Smooth muscle cell (in vitro differentiated cells): ENCODE data around the gene CD27. TPM values are rescaled to one million over a fixed set of nuclear protein-coding genes. Genes with fewer than 3 reads are reported as not detected.

ENCODE experiments used
- DNase-seq: peaks from one replicate; lab custom pipeline; 2025; ENCODE audit not compliant: unreplicated experiment; lab: John Stamatoyannopoulos, UW
- H2AFZ ChIP-seq: fragments of 200-600 bp; sonication (generic); 2 replicates; pipeline ENCODE4 v1.6.0; 2016; ENCODE audit warnings: antibody characterized with exemption, low read depth, mild to moderate bottlenecking
- H3F3A ChIP-seq: fragments of 200-600 bp; sonication (generic); 2 replicates; pipeline ENCODE4 v1.6.0; 2017; ENCODE audit warnings: antibody characterized with exemption, low read depth
- H3K27ac ChIP-seq: fragments of 200-600 bp; sonication (generic); 2 replicates; pipeline ENCODE4 v1.5.1; 2016; ENCODE audit warnings: low read depth, mild to moderate bottlenecking
- H3K27me3 ChIP-seq: fragments of 200-600 bp; sonication (generic); 2 replicates; pipeline ENCODE4 v1.6.1; 2016; ENCODE audit warnings: low read depth, mild to moderate bottlenecking
- H3K36me3 ChIP-seq: fragments of 200-600 bp; sonication (generic); 2 replicates; pipeline ENCODE4 v1.5.1; 2016; ENCODE audit warnings: low read depth
- H3K4me1 ChIP-seq: fragments of 200-600 bp; sonication (generic); 2 replicates; pipeline ENCODE4 v1.5.1; 2016; ENCODE audit warnings: low read depth
- H3K4me2 ChIP-seq: fragments of 200-600 bp; sonication (generic); 2 replicates; pipeline ENCODE4 v1.6.0; 2016; ENCODE audit warnings: mild to moderate bottlenecking
- H3K4me3 ChIP-seq: fragments of 200-600 bp; sonication (generic); 2 replicates; pipeline ENCODE4 v1.5.1; 2016; ENCODE audit warnings: mild to moderate bottlenecking
- H3K79me2 ChIP-seq: fragments of 200-600 bp; sonication (generic); 2 replicates; pipeline ENCODE4 v1.6.0; 2016; ENCODE audit warnings: low read depth, mild to moderate bottlenecking
- H3K9ac ChIP-seq: fragments of 200-600 bp; sonication (generic); 2 replicates; pipeline ENCODE4 v1.6.0; 2016; ENCODE audit warnings: low read depth
- H3K9me3 ChIP-seq: fragments of 200-600 bp; sonication (generic); replicated peaks from 2 replicates; pipeline ENCODE4 v1.5.1; 2016; ENCODE audit warnings: low read depth
- H4K20me1 ChIP-seq: fragments of 200-600 bp; sonication (generic); 2 replicates; pipeline ENCODE4 v1.6.0; 2016; ENCODE audit warnings: low read depth
- WGBS: methylation state at CpG from one replicate; pipeline ENCODE4 v1.1.7; 2016; ENCODE audit warnings: low lambda C conversion rate; 5-methylcytosine and 5-hydroxymethylcytosine counted together
- polyA plus RNA-seq: library from polyadenylated mRNA; unstranded; fragments of >200 nt; fragmentation: Nextera tagmentation; extraction: Ambion mirVana; gene quantifications from 2 replicates; pipeline ENCODE4 v1.2.1, GENCODE V29; 2016
- total RNA-seq: library from RNA; depleted of rRNA; stranded (reverse); fragments of >200 nt; gene quantifications from 2 replicates; pipeline ENCODE4 v1.2.3, GENCODE V29; 2014
- TF ChIP-seq, protein P1 (sequence below): fragments of 200-600 bp; sonication (generic); IDR thresholded peaks from 2 replicates; pipeline ENCODE4 v1.5.1; 2017; ENCODE audit warnings: borderline replicate concordance, mild to moderate bottlenecking, antibody characterized with exemption; ENCODE audit not compliant: insufficient read depth, poor library complexity, severe bottlenecking

Gene CD27
- total and polyA plus RNA-seq, 2 experiments from 2014 or later: not detected

DNA sequence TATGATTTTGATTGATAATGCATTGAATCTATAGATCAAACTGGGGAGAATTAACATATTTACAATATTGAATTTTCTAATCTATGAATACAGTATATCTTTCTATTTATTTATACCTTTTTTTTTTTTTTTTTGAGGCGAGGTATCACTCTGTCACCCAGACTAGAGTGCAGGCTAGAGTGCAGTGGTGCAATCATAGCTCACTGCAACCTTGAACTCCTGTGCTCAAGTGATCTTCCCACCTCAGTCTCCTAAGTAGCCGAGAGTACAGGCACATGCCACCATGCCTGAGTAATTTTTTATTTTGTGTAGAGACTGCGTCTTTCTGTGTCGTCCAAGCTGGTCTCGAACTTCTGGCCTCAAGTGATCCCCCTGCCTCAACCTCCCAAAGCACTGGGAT, 40.4 kb upstream of the CD27 start:
- WGBS: 89% methylated on average over 5 of the region's 5 CpGs
- H3K4me2 ChIP-seq: no peak overlapping the region
- no peaks in the 10 kb centered on the region for H3K9me3 ChIP-seq
- no peak overlapping the region for H3K4me3 ChIP-seq
- no peak overlapping the region for H2AFZ ChIP-seq
- no peaks in the 10 kb centered on the region for H3F3A ChIP-seq
- no peaks in the 10 kb centered on the region for H3K79me2 ChIP-seq
- no peaks in the 10 kb centered on the region for H3K27me3 ChIP-seq
- no peak overlapping the region for H3K9ac ChIP-seq
- TF ChIP-seq, protein P1, sequence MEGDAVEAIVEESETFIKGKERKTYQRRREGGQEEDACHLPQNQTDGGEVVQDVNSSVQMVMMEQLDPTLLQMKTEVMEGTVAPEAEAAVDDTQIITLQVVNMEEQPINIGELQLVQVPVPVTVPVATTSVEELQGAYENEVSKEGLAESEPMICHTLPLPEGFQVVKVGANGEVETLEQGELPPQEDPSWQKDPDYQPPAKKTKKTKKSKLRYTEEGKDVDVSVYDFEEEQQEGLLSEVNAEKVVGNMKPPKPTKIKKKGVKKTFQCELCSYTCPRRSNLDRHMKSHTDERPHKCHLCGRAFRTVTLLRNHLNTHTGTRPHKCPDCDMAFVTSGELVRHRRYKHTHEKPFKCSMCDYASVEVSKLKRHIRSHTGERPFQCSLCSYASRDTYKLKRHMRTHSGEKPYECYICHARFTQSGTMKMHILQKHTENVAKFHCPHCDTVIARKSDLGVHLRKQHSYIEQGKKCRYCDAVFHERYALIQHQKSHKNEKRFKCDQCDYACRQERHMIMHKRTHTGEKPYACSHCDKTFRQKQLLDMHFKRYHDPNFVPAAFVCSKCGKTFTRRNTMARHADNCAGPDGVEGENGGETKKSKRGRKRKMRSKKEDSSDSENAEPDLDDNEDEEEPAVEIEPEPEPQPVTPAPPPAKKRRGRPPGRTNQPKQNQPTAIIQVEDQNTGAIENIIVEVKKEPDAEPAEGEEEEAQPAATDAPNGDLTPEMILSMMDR: no peak
- no peaks in the 10 kb centered on the region for H3K4me1 ChIP-seq
- no peak overlapping the region for H3K27ac ChIP-seq
- H4K20me1 ChIP-seq: no peaks in the 10 kb centered on the region
- H3K36me3 ChIP-seq: no peaks in the 10 kb centered on the region
- no peak for DNase-seq

DNA sequence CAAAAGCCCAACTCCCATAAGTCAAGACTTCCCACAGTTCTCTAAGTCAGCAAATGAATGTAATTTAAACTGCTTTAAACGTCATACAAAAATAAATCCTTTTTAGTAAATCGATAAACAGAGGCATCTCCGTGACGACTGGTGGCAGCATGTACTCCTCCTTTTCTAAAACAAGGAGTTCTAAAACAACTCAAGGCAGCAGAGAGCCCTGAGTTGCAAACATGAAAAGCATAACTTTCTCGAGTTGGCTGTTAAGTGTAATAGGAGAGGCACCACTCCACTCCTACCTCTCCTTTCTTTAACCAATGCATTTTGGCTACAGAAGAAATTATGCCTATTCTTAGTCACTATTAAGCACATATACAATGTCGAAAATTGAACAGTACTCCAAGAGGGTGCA, 38.8 kb upstream of the CD27 start:
- Histone ChIP-seq H3K9me3 (no peaks in the 10 kb centered on the region), H3K36me3 (no peaks in the 10 kb centered on the region), H3K27me3 (no peaks in the 10 kb centered on the region), H3F3A (no peaks in the 10 kb centered on the region), H3K27ac (no peak overlapping the region), H2AFZ (no peak overlapping the region), H3K9ac (no peak overlapping the region), H3K4me2 (no peak overlapping the region), H3K4me3 (no peak overlapping the region), H3K79me2 (no peaks in the 10 kb centered on the region), H4K20me1 (no peaks in the 10 kb centered on the region), H3K4me1 (no peaks in the 10 kb centered on the region)
- DNase-seq: no peak
- WGBS: 82% methylated on average over 6 of the region's 6 CpGs
- TF ChIP-seq, protein P1: no peak

DNA sequence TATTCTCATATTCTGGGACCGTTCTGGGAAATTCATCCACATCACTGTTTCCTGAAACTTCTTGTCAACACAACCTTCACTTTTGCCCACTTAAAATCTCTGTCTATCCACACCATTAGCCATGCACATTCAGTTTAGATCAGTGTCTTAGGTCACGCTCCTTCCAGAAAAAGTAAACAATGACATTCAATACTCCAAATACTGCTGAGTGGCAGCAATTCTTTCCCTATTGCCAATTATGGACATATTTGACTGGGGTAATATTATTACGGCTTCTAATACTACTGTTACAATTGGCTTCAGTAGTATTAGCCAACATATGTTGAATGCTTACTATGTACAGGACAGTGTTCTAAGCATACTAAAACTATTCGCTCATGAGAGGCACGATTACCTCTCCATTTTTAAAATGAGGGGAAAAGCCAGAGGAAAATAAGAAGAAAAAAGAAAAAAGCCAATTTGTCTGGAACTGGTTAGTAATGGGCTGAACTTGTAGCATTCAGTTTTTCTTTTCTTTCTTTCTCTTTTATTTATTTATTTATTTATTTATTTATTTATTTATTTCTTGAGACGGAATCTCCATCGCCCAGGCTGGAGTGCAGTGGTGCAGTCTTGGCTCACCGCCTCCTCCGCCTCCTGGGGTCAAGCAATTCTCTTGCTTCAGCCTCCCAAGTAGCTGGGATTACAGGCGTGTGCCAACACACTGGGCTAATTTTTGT, 37.4 kb upstream of the CD27 start:
- no peak for DNase-seq
- H3K27ac ChIP-seq: no peak overlapping the region
- no peaks in the 10 kb centered on the region for H3K36me3 ChIP-seq
- no peaks in the 10 kb centered on the region for H3K4me1 ChIP-seq
- H3K79me2 ChIP-seq: no peaks in the 10 kb centered on the region
- no peak overlapping the region for H3K9ac ChIP-seq
- H3K4me3 ChIP-seq: no peak overlapping the region
- TF ChIP-seq, protein P1: no peak
- H3K4me2 ChIP-seq: no peak overlapping the region
- no peaks in the 10 kb centered on the region for H3F3A ChIP-seq
- H3K9me3 ChIP-seq: no peaks in the 10 kb centered on the region
- no peak overlapping the region for H2AFZ ChIP-seq
- no peaks in the 10 kb centered on the region for H4K20me1 ChIP-seq
- 98% methylated on average over 10 of the region's 10 CpGs for WGBS
- no peaks in the 10 kb centered on the region for H3K27me3 ChIP-seq

DNA sequence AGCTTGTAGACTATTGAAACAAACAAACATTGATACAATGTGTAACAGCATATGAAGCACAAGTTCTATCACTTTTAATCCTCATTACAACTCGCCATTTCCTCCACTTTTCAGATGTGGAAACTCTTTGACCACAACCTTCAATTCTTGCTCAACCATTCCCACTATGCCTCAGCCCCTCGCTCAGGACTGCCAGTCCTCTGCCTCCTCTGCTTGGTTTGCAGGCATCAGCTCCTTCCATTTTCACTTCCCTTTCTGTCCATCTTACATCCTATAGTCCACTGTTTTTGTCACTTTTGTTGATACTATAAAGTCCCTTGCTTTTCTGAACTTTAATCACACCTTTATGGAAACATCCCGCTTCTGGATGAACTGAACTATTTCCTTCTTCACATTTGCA, 28.2 kb upstream of the CD27 start:
- H2AFZ ChIP-seq: no peak overlapping the region
- TF ChIP-seq, protein P1: no peak
- no peak overlapping the region for H3K27ac ChIP-seq
- no peak overlapping the region for H3K9ac ChIP-seq
- WGBS: 84% methylated on average over 3 of the region's 3 CpGs
- H3K9me3 ChIP-seq: no peaks in the 10 kb centered on the region
- no peak overlapping the region for H3K4me2 ChIP-seq
- H3K4me3 ChIP-seq: no peak overlapping the region
- H3F3A ChIP-seq: no peaks in the 10 kb centered on the region
- no peaks in the 10 kb centered on the region for H4K20me1 ChIP-seq
- no peak for DNase-seq
- H3K36me3 ChIP-seq: no peaks in the 10 kb centered on the region
- H3K4me1 ChIP-seq: no peaks in the 10 kb centered on the region
- no peaks in the 10 kb centered on the region for H3K79me2 ChIP-seq
- no peaks in the 10 kb centered on the region for H3K27me3 ChIP-seq
